ENCODE results near the gene ZNF536.

Gene ZNF536

DNA sequence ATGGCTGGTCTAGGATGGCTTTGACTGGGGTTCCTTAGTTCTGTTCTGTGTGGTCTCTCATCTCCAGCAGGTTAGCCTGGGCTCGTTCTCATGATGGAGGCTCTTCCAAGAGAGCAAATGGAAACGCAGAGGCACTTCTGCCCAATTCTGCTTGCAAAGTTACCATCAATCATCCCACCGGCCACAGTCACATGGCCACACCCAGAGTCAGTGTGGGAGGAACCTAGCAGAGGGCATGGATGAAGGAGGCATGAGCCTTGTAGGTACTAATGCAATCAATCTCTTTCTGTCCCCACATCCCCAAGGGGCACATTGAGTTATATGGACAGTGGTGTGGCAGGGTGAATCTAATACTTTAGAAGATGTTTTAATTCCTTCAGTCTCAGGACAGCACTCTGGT lies 207.2 kb downstream of the ZNF536 start:
- no peaks in the 10 kb centered on the region for H3K9me3 ChIP-seq (ENCODE audit: insufficient read depth, low read depth, low read length)
- H3K27me3 ChIP-seq (ENCODE audit: insufficient read depth, low read length), result no peaks in the 10 kb centered on the region
- H3K4me1 ChIP-seq (ENCODE audit: insufficient read depth, low read length), result peaks cover 5% of the 10 kb centered on the region; the same call in 1 of the 2 replicates
- no peak overlapping the region for H3K9ac ChIP-seq (ENCODE audit: low read depth, low read length)
- no peak overlapping the region for H3K27ac ChIP-seq (ENCODE audit: low read depth, low read length)
- H3K36me3 ChIP-seq (ENCODE audit: insufficient read depth, low read length), result no peaks in the 10 kb centered on the region
- WGBS, result 94% methylated on average over 3 of the region's 3 CpGs
- no peak overlapping the region for H3K4me3 ChIP-seq (ENCODE audit: low read length)

DNA sequence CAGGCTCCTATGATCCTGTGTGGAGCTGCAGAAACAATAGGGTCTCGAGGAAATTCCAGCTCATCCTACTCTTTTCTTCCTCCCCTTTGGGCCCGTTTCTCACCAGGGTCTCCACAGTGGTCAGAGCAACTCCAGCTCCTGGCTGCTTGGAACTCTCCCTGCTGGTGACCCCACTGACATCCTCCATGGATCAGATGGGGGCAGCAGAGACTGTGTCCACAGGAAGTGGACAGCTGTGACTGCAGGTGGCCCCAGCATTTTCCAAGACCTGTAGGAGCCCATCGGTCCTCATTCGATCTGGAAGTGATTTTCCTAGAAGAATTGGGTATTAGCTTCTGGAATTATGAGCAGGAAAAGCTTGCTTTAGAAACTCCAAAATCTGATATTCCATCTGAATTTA lies 208.5 kb downstream of the ZNF536 start:
- Histone ChIP-seq H3K4me3 (ENCODE audit: low read length) (no peak overlapping the region), H3K36me3 (ENCODE audit: insufficient read depth, low read length) (no peaks in the 10 kb centered on the region), H3K27me3 (ENCODE audit: insufficient read depth, low read length) (no peaks in the 10 kb centered on the region), H3K4me1 (ENCODE audit: insufficient read depth, low read length) (peaks cover 5% of the 10 kb centered on the region; the same call in 1 of the 2 replicates), H3K9ac (ENCODE audit: low read depth, low read length) (no peak overlapping the region), H3K27ac (ENCODE audit: low read depth, low read length) (no peak overlapping the region), H3K9me3 (ENCODE audit: insufficient read depth, low read depth, low read length) (no peaks in the 10 kb centered on the region)
- WGBS, result 92% methylated on average over 4 of the region's 4 CpGs

DNA sequence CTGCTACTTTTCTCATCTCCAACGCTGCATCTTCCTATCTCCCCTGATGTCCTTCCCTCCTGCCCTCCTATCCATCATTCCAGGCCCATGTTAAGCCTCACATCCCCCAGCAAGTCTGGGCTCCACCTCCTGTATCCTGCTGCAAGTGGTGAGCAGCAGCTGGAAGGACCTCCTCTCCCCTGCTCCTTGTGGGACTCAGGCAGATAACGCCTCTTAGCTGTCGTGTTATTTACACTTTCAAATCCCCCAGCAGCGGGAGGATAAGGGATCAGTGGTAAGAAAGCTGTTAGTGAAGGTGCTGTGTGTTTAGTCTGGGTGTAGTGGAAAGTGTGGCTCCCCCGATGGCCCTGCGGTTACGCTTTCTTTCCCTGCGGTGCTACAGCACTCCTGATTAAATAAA lies 211.9 kb downstream of the ZNF536 start:
- Histone ChIP-seq H3K27me3 (ENCODE audit: insufficient read depth, low read length) (no peaks in the 10 kb centered on the region), H3K9ac (ENCODE audit: low read depth, low read length) (no peak overlapping the region), H3K4me1 (ENCODE audit: insufficient read depth, low read length) (no peaks in the 10 kb centered on the region), H3K9me3 (ENCODE audit: insufficient read depth, low read depth, low read length) (no peaks in the 10 kb centered on the region), H3K4me3 (ENCODE audit: low read length) (no peak overlapping the region), H3K36me3 (ENCODE audit: insufficient read depth, low read length) (no peaks in the 10 kb centered on the region), H3K27ac (ENCODE audit: low read depth, low read length) (no peak overlapping the region)
- 56% methylated on average over 7 of the region's 8 CpGs for WGBS

DNA sequence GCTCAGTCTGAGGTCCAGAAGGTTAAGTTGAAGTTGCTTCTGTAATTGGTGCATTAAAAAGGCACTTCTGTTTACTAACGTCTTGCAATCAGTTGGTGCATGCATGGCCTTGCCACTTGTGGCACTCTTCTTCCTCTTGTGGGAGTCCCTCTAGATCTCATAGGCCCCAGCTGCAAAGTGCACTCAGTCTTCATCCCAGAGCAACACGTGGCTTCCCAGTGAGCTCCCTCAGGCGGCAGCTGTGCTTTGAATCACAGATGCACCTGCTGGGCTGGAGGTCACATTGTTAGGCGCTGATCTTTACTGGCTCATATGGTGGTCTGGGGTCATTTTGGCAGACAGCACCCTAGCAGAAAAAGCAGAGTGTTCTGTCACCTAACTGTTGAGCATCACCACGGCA lies 215.7 kb downstream of the ZNF536 start:
- no peaks in the 10 kb centered on the region for H3K27me3 ChIP-seq (ENCODE audit: insufficient read depth, low read length)
- 68% methylated on average over 5 of the region's 5 CpGs for WGBS
- no peak overlapping the region for H3K27ac ChIP-seq (ENCODE audit: low read depth, low read length)
- H3K4me3 ChIP-seq (ENCODE audit: low read length), result no peak overlapping the region
- H3K36me3 ChIP-seq (ENCODE audit: insufficient read depth, low read length), result no peaks in the 10 kb centered on the region
- H3K9ac ChIP-seq (ENCODE audit: low read depth, low read length), result no peak overlapping the region
- H3K4me1 ChIP-seq (ENCODE audit: insufficient read depth, low read length), result no peaks in the 10 kb centered on the region
- H3K9me3 ChIP-seq (ENCODE audit: insufficient read depth, low read depth, low read length), result no peaks in the 10 kb centered on the region

DNA sequence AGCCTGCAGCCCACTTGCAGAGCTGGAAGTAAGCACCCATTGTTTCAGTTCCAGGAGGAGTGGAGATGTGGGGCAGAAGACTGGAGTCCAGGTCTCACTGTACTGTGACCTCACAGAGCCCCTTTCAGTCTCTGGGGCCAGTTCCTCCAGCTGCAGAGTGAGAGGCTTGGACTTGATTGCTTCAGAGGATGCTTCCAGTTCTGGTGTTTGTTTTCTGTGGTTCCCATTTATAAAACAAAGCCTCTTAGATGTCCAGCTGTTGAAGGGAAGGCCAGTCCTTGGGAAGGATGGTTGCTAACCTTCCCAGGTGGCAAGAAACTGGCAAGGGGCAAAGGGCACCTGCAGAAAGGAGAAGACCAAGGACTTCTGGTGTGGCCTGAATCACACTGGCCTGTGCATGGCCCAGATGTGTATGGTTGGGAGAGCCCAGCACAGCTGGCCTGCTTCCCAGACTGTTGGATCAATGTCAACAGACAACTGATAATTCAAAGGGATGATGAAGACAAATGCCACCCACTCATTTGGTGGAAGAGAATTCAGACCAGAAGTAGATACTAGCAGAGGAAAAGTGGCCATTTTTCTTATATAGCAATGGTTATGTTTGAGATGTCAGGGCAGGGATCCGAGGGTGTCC lies 218.5 kb downstream of the ZNF536 start:
- no peaks in the 10 kb centered on the region for H3K9me3 ChIP-seq (ENCODE audit: insufficient read depth, low read depth, low read length)
- H3K4me1 ChIP-seq (ENCODE audit: insufficient read depth, low read length), result peaks cover 13% of the 10 kb centered on the region
- no peaks in the 10 kb centered on the region for H3K27me3 ChIP-seq (ENCODE audit: insufficient read depth, low read length)
- H3K9ac ChIP-seq (ENCODE audit: low read depth, low read length), result no peak overlapping the region
- no peak overlapping the region for H3K4me3 ChIP-seq (ENCODE audit: low read length)
- WGBS, result 95% methylated on average over 1 of the region's 1 CpG
- H3K36me3 ChIP-seq (ENCODE audit: insufficient read depth, low read length), result no peaks in the 10 kb centered on the region
- H3K27ac ChIP-seq (ENCODE audit: low read depth, low read length), result no peak overlapping the region

DNA sequence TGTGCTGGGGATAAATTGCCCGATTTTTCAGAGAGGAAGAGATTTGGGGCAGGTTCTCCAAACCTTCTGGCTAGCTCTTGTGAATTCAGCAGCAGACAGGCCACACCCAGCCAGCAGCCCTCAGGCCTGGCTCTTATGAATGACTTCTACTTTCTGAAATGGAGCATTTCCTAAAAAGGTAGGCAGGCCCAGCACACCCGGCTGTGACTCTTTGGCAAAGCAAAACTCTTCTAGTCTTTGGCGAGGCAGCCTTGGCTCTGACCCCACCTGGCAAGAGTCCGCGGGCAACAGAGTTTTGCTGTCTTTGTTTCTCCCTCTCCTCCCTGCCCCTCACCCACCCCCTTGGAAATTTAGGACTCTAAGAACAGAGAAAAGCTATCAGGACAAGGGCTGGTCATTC lies 221.2 kb downstream of the ZNF536 start:
- no peaks in the 10 kb centered on the region for H3K9me3 ChIP-seq (ENCODE audit: insufficient read depth, low read depth, low read length)
- no peak overlapping the region for H3K9ac ChIP-seq (ENCODE audit: low read depth, low read length)
- no peak overlapping the region for H3K4me3 ChIP-seq (ENCODE audit: low read length)
- no peaks in the 10 kb centered on the region for H3K36me3 ChIP-seq (ENCODE audit: insufficient read depth, low read length)
- WGBS, result 88% methylated on average over 5 of the region's 5 CpGs
- no peak overlapping the region for H3K27ac ChIP-seq (ENCODE audit: low read depth, low read length)
- H3K4me1 ChIP-seq (ENCODE audit: insufficient read depth, low read length), result peaks cover 38% of the 10 kb centered on the region
- no peaks in the 10 kb centered on the region for H3K27me3 ChIP-seq (ENCODE audit: insufficient read depth, low read length)

DNA sequence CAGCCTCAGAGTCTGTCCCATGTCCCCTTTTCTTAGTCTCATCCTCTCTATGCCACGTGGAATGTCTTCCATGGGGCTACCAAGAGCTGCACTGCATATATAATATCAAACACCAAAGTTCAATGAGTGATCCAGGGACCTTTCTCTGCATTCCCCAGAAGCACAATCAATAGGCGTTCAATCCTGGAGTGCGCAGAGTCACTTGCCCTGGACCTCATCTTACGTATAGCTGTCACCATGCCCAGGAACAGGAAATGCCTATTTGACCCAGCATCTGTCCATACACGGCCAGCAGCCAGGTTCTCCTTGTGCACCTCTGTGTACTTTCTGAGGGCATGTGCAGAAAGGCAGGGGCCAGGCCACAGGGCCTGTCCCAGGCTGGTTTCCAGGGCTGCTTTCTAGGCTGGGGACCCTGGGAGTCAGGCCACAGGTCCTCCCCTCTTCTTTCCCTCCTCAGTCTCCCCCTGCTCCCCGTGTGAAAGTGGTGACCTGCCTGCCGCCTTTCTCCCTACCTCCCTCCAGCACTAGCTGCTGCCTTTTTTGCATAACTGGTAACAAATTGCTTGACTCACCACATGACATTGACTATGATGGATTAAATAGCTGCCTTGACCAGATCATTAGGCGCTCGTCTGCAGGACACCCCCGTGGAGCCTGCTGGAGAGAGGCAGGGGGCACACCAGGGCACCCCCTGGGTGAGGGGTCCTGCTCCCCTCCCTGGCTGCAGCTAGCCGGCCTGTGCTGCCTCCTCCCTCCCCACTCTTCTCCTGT lies 222.0 kb downstream of the ZNF536 start:
- H3K9ac ChIP-seq (ENCODE audit: low read depth, low read length), result no peak overlapping the region
- 60% methylated on average over 11 of the region's 11 CpGs for WGBS
- no peaks in the 10 kb centered on the region for H3K9me3 ChIP-seq (ENCODE audit: insufficient read depth, low read depth, low read length)
- H3K27ac ChIP-seq (ENCODE audit: low read depth, low read length), result no peak overlapping the region
- no peaks in the 10 kb centered on the region for H3K36me3 ChIP-seq (ENCODE audit: insufficient read depth, low read length)
- H3K4me1 ChIP-seq (ENCODE audit: insufficient read depth, low read length), result peaks cover 40% of the 10 kb centered on the region
- no peaks in the 10 kb centered on the region for H3K27me3 ChIP-seq (ENCODE audit: insufficient read depth, low read length)
- H3K4me3 ChIP-seq (ENCODE audit: low read length), result no peak overlapping the region

DNA sequence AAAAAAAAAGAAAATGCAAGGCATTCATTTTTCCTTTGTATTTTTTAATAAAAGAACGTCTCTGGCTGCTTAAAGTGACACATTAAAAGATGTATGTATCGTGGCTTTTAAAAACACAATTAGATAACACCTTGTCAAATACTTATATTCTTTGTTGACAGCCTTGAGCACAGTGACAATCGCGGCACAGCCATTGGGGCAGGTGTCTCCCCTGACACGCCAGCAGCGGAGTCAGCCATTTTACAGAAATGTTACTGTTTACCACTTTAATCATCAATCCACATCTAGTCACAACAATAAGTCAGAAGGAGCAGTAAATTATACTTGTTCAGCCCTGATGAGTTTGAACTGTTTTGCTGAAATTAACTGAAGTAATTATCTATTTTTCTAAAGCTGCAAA lies 224.1 kb downstream of the ZNF536 start:
- Histone ChIP-seq H3K4me3 (ENCODE audit: low read length) (no peak overlapping the region; the same call in 1 of the 2 replicates), H3K4me1 (ENCODE audit: insufficient read depth, low read length) (peaks cover 43% of the 10 kb centered on the region), H3K9ac (ENCODE audit: low read depth, low read length) (no peak overlapping the region), H3K36me3 (ENCODE audit: insufficient read depth, low read length) (no peaks in the 10 kb centered on the region), H3K27ac (ENCODE audit: low read depth, low read length) (0 out of 2 replicates have a peak overlapping the region, but pooled peaks have one; percentile 7), H3K9me3 (ENCODE audit: insufficient read depth, low read depth, low read length) (no peaks in the 10 kb centered on the region), H3K27me3 (ENCODE audit: insufficient read depth, low read length) (no peaks in the 10 kb centered on the region)
- 82% methylated on average over 6 of the region's 6 CpGs for WGBS

DNA sequence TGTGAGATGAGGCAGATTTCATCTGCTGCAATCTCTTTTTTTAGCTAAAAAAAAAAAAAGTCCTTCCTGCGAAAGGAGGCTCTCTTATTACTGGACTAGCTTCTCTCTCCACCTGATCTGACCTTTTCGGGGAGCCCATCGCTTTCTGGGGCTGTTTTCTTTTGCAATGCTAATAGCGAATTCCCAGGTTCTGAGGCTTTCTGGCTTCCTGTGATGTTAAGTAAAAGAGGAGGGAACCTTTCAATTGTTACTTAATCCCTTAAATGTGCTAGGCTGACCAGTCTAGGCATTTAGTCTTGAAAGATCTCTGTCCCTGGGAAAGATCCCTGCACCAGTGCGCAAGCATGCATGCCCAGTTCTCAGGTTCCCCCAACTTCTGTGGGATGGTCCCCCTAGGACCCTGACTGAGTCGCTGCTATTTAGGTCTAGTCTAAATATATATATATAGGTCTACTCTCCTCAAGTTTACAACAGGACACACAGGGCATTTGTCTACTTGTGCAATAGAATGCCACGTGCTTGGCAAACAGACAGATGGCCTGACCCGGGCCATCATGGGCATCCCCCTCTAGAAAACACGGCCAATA lies 224.7 kb downstream of the ZNF536 start:
- Histone ChIP-seq H3K27me3 (ENCODE audit: insufficient read depth, low read length) (no peaks in the 10 kb centered on the region), H3K4me3 (ENCODE audit: low read length) (no peak overlapping the region; the same call in 1 of the 2 replicates), H3K9me3 (ENCODE audit: insufficient read depth, low read depth, low read length) (no peaks in the 10 kb centered on the region), H3K36me3 (ENCODE audit: insufficient read depth, low read length) (no peaks in the 10 kb centered on the region), H3K9ac (ENCODE audit: low read depth, low read length) (no peak overlapping the region), H3K27ac (ENCODE audit: low read depth, low read length) (peak overlapping the region; percentile 58; the same call in 1 of the 2 replicates), H3K4me1 (ENCODE audit: insufficient read depth, low read length) (peaks cover 43% of the 10 kb centered on the region)
- WGBS, result 17% methylated on average over 9 of the region's 9 CpGs

DNA sequence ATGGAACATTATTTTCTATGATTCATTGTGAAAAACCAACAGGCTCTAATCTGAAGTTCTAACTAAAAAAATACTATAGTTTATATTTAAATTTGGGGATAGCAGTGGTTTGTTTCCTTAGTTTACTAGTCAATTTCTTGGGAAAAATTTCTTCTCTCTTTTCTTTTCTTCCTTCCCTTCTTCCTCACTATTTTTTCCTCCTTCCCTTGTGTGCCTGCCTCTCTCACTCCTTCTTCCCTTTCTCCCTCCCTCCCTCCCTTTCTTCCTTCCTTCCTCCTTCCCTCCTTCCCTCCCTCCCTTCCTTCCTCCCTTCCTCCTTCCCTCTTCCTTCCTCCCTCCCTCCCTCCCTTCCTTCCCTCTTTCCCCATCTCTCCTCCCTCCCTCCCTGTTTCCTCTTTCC lies 226.5 kb downstream of the ZNF536 start:
- no peaks in the 10 kb centered on the region for H3K9me3 ChIP-seq (ENCODE audit: insufficient read depth, low read depth, low read length)
- no peak overlapping the region for H3K9ac ChIP-seq (ENCODE audit: low read depth, low read length)
- no peak overlapping the region for H3K27ac ChIP-seq (ENCODE audit: low read depth, low read length)
- H3K4me3 ChIP-seq (ENCODE audit: low read length), result no peak overlapping the region
- H3K36me3 ChIP-seq (ENCODE audit: insufficient read depth, low read length), result no peaks in the 10 kb centered on the region
- H3K27me3 ChIP-seq (ENCODE audit: insufficient read depth, low read length), result no peaks in the 10 kb centered on the region
- H3K4me1 ChIP-seq (ENCODE audit: insufficient read depth, low read length), result peaks cover 43% of the 10 kb centered on the region

DNA sequence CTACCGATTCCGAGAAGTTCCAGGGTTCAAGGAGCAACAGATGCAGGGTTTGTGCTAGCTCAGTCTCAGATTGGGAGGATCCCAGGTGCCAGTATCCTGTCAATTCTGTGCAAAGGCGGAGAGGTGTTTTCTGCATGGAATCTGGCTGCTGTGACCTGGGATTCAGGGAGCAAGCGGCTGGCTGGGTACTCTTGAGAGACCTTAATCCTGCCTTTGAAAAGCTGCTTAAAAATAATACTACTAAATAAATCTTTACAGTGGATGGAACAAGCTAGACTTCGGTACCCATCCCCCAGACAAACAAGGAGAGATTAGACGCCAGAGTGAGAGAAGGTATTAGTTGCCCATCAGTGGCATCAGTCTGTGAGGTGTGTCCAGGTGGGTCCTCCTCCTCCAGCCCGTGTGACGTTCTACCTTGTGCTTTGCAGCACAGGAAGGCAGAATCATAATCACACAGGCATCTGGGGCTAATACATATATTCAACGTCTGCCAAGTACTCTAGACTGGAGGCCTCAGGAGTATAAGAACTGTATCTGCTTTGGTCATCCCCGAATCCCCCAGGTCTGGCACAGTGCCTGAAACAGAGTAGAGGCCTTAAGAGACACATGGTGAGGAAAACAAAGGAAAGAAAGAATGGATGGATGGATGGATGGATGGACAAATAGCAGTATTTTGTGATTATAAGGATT lies 230.6 kb downstream of the ZNF536 start:
- Histone ChIP-seq H3K9me3 (ENCODE audit: insufficient read depth, low read depth, low read length) (no peaks in the 10 kb centered on the region), H3K4me3 (ENCODE audit: low read length) (no peak overlapping the region), H3K36me3 (ENCODE audit: insufficient read depth, low read length) (no peaks in the 10 kb centered on the region), H3K27ac (ENCODE audit: low read depth, low read length) (no peak overlapping the region), H3K9ac (ENCODE audit: low read depth, low read length) (no peak overlapping the region), H3K4me1 (ENCODE audit: insufficient read depth, low read length) (peaks cover 10% of the 10 kb centered on the region), H3K27me3 (ENCODE audit: insufficient read depth, low read length) (no peaks in the 10 kb centered on the region)
- 93% methylated on average over 10 of the region's 10 CpGs for WGBS

All from HUES64 (cell line).